ENCODE results near the gene KLF4.

KLF4 gene

GRCh38 chr9:107489144-107489673 lies 360 bp downstream of the KLF4 start:
- Histone ChIP-seq H4K20me1 (peaks cover 22 to 51% (median 33%) of the 10 kb centered on the region in 11 experiments; a peak in 21 of 22 replicates), H3K9me3 (replicated peaks in 1 of 11) (peaks cover 0 to 24% (median 10%) of the 10 kb centered on the region in 11 experiments; a peak in 13 of 22 replicates), H3K27ac (peak overlapping the region; percentile 19 to 92 (median 61); a peak in 18 of 22 replicates), H3K27me3 (peaks cover 11 to 76% (median 68%) of the 10 kb centered on the region in 11 experiments), H3K4me3 (peak overlapping the region; percentile 60 to 99 (median 82)), H3K4me2 (peak overlapping the region; percentile 93 to 100 (median 97)), H3K9ac (peak overlapping the region; percentile 65 to 96 (median 78)), H3K36me3 (peaks cover 0 to 43% (median 31%) of the 10 kb centered on the region in 11 experiments; a peak in 15 of 22 replicates), H3K4me1 (peaks cover 27 to 67% (median 33%) of the 10 kb centered on the region in 10 experiments)
- TF ChIP-seq Cebpa-rat (IDR thresholded peaks at IDR 0.05) = no peak

GRCh38 chr9:107488375-107489143 lies 1.0 kb downstream of the KLF4 start:
- peaks cover 11 to 76% (median 68%) of the 10 kb centered on the region in 11 experiments for H3K27me3 ChIP-seq
- peaks cover 22 to 51% (median 33%) of the 10 kb centered on the region in 11 experiments; a peak in 21 of 22 replicates for H4K20me1 ChIP-seq
- peaks cover 0 to 43% (median 31%) of the 10 kb centered on the region in 11 experiments; a peak in 15 of 22 replicates for H3K36me3 ChIP-seq
- no peak for TF ChIP-seq Cebpa-rat (IDR thresholded peaks at IDR 0.05)
- peaks cover 0 to 24% (median 10%) of the 10 kb centered on the region in 11 experiments; a peak in 13 of 22 replicates for H3K9me3 ChIP-seq (replicated peaks in 1 of 11)
- H3K4me2 ChIP-seq = peak overlapping the region; percentile 93 to 100 (median 97)
- H3K9ac ChIP-seq = peak overlapping the region; percentile 65 to 96 (median 78)
- H3K27ac ChIP-seq = peak overlapping the region; percentile 19 to 92 (median 61); a peak in 18 of 22 replicates
- H3K4me3 ChIP-seq = peak overlapping the region; percentile 60 to 99 (median 82)
- peaks cover 27 to 68% (median 33%) of the 10 kb centered on the region in 10 experiments for H3K4me1 ChIP-seq

GRCh38 chr9:107487521-107488374 lies 1.8 kb downstream of the KLF4 start:
- H3K36me3 ChIP-seq = peaks cover 0 to 43% (median 31%) of the 10 kb centered on the region in 11 experiments; a peak in 15 of 22 replicates
- peak overlapping the region; percentile 60 to 99 (median 82) for H3K4me3 ChIP-seq
- no peak for TF ChIP-seq Cebpa-rat (IDR thresholded peaks at IDR 0.05)
- H3K9ac ChIP-seq = peak overlapping the region in 10 of 11 experiments; percentile 65 to 96 (median 81); a peak in 19 of 22 replicates
- H3K27me3 ChIP-seq = peaks cover 11 to 71% (median 64%) of the 10 kb centered on the region in 11 experiments
- peaks cover 0 to 24% (median 10%) of the 10 kb centered on the region in 11 experiments; a peak in 13 of 22 replicates for H3K9me3 ChIP-seq (replicated peaks in 1 of 11)
- peak overlapping the region; percentile 93 to 100 (median 97) for H3K4me2 ChIP-seq
- H4K20me1 ChIP-seq = peaks cover 22 to 51% (median 33%) of the 10 kb centered on the region in 11 experiments; a peak in 21 of 22 replicates
- peak overlapping the region in 6 of 11 experiments; percentile 61 to 92 (median 84); a peak in 12 of 22 replicates for H3K27ac ChIP-seq
- H3K4me1 ChIP-seq = peaks cover 27 to 69% (median 33%) of the 10 kb centered on the region in 10 experiments

GRCh38 chr9:107486674-107487520 lies 2.7 kb downstream of the KLF4 start:
- Histone ChIP-seq H3K27me3 (peaks cover 11 to 64% (median 58%) of the 10 kb centered on the region in 11 experiments), H3K4me2 (peak overlapping the region; percentile 93 to 100 (median 97); a peak in 20 of 22 replicates), H3K9ac (peak overlapping the region in 6 of 11 experiments; percentile 76 to 96 (median 91); a peak in 12 of 22 replicates), H3K27ac (peak overlapping the region in 3 of 11 experiments; percentile 4 to 90 (median 85); a peak in 3 of 22 replicates), H3K9me3 (replicated peaks in 1 of 11) (peaks cover 0 to 24% (median 10%) of the 10 kb centered on the region in 11 experiments; a peak in 13 of 22 replicates), H3K4me3 (peak overlapping the region in 9 of 10 experiments; percentile 67 to 99 (median 85); a peak in 15 of 20 replicates), H4K20me1 (peaks cover 22 to 51% (median 33%) of the 10 kb centered on the region in 11 experiments; a peak in 21 of 22 replicates), H3K36me3 (peaks cover 0 to 43% (median 31%) of the 10 kb centered on the region in 11 experiments; a peak in 15 of 22 replicates), H3K4me1 (peaks cover 27 to 61% (median 33%) of the 10 kb centered on the region in 10 experiments)
- no peak for TF ChIP-seq Cebpa-rat (IDR thresholded peaks at IDR 0.05)

GRCh38 chr9:107485458-107486043 lies 4.0 kb downstream of the KLF4 start:
- Histone ChIP-seq H3K27ac (no peak overlapping the region), H3K4me1 (peaks cover 24 to 57% (median 31%) of the 10 kb centered on the region in 10 experiments), H3K27me3 (peaks cover under 1 to 51% (median 45%) of the 10 kb centered on the region in 11 experiments; a peak in 20 of 22 replicates), H3K4me3 (peak overlapping the region in 5 of 10 experiments; percentile 80 to 99 (median 90); a peak in 10 of 20 replicates), H3K36me3 (peaks cover 0 to 43% (median 31%) of the 10 kb centered on the region in 11 experiments; a peak in 15 of 22 replicates), H3K4me2 (peak overlapping the region in 5 of 11 experiments; percentile 93 to 97 (median 97); a peak in 10 of 22 replicates), H3K9me3 (replicated peaks in 1 of 11) (peaks cover 0 to 24% (median 10%) of the 10 kb centered on the region in 11 experiments; a peak in 13 of 22 replicates), H4K20me1 (peaks cover 22 to 51% (median 33%) of the 10 kb centered on the region in 11 experiments; a peak in 21 of 22 replicates), H3K9ac (peak overlapping the region in 5 of 11 experiments; percentile 5 to 96 (median 95); a peak in 7 of 22 replicates)
- no peak for TF ChIP-seq Cebpa-rat (IDR thresholded peaks at IDR 0.05)

GRCh38 chr9:107484117-107484723 lies 5.3 kb downstream of the KLF4 start:
- peaks cover 0 to 41% (median 36%) of the 10 kb centered on the region in 11 experiments; a peak in 19 of 22 replicates for H3K27me3 ChIP-seq
- H3K9me3 ChIP-seq (replicated peaks in 1 of 11) = peaks cover 0 to 24% (median 10%) of the 10 kb centered on the region in 11 experiments; a peak in 13 of 22 replicates
- H3K4me3 ChIP-seq = peak overlapping the region in 3 of 10 experiments; percentile 85 to 99 (median 90); a peak in 4 of 20 replicates
- no peak overlapping the region for H3K27ac ChIP-seq
- H3K4me2 ChIP-seq = peak overlapping the region in 4 of 11 experiments; percentile 93 to 97 (median 97); a peak in 7 of 22 replicates
- H3K36me3 ChIP-seq = peaks cover 0 to 43% (median 31%) of the 10 kb centered on the region in 11 experiments; a peak in 15 of 22 replicates
- H4K20me1 ChIP-seq = peaks cover 22 to 50% (median 33%) of the 10 kb centered on the region in 11 experiments; a peak in 21 of 22 replicates
- H3K9ac ChIP-seq = peak overlapping the region in 1 of 11 experiments; percentile 26; a peak in 1 of 22 replicates
- TF ChIP-seq Cebpa-rat (IDR thresholded peaks at IDR 0.05) = no peak
- peaks cover 19 to 61% (median 30%) of the 10 kb centered on the region in 10 experiments; a peak in 19 of 20 replicates for H3K4me1 ChIP-seq

All from BLaER1 treated with 17β-estradiol and CSF1 and Interleukin-3, amounts not matched to agents 10 nM and 100 nM (cell line).